Endothelial cell of umbilical vein (primary cell): ENCODE data around the gene NPDC1. TPM values are rescaled to one million over a fixed set of nuclear protein-coding genes. Genes with fewer than 3 reads are reported as not detected.

Experiments
- BruUV-seq: library from RNA; stranded (reverse); fragments of 400-500 nt; replicated peaks from 2 replicates; lab custom pipeline; 2021; lab: Mats Ljungman, UMichigan
- CTCF ChIA-PET: fragments of 300-600, 350-600 bp; sonication (Branson Sonifier 250); formaldehyde crosslinking; loops from one replicate; lab custom pipeline; 2021; ENCODE audit warnings: antibody characterized with exemption, inconsistent platforms; lab: Charles Lee
- POLR2A ChIA-PET: fragments of 300-600, 350-600 bp; sonication (Branson Sonifier 250); formaldehyde crosslinking; loops from one replicate; lab custom pipeline; 2021; ENCODE audit warnings: antibody characterized with exemption, inconsistent platforms; lab: Charles Lee
- DNase-seq: peaks from one replicate; pipeline ENCODE4 v3.0.0-alpha.2; 2011; ENCODE audit warnings: low read depth, low spot score
- FAIRE-seq: peaks from 2 replicates; lab custom pipeline; 2011; peaks lifted over from hg19 to GRCh38; lab: Jason Lieb, UNC
- H2AFZ ChIP-seq: 2 replicates; pipeline ENCODE4 v1.6.0; 2012; ENCODE audit warnings: low read depth, low read length, control low read depth, inconsistent platforms
- H3K27ac ChIP-seq: 2 replicates; pipeline ENCODE4 v1.5.1; 2011; ENCODE audit warnings: low read depth, mild to moderate bottlenecking, control low read depth, low read length, moderate library complexity; ENCODE audit not compliant: insufficient read depth
- H3K27me3 ChIP-seq, 2 experiments: 2 replicates each; pipeline versions ENCODE4 v1.6.0 to v1.6.1; 2011; ENCODE audit warnings: low read length in 2 of 2, mixed read lengths in 1 of 2; ENCODE audit not compliant: control insufficient read depth in 2 of 2, insufficient read depth in 2 of 2
- H3K36me3 ChIP-seq, 2 experiments: 2 replicates in 1 of 2; 3 replicates in 1 of 2; pipeline ENCODE4 v1.5.1; 2011; ENCODE audit warnings: low read length in 2 of 2, mild to moderate bottlenecking in 1 of 2, moderate library complexity in 1 of 2; ENCODE audit not compliant: control insufficient read depth in 2 of 2, insufficient read depth in 2 of 2; ENCODE audit errors: extremely low read depth in 1 of 2
- H3K4me1 ChIP-seq: 3 replicates; pipeline ENCODE4 v1.5.1; 2011; ENCODE audit warnings: mild to moderate bottlenecking, low read length; ENCODE audit not compliant: control insufficient read depth, insufficient read depth; ENCODE audit errors: extremely low read depth
- H3K4me2 ChIP-seq: 2 replicates; pipeline ENCODE4 v1.6.1; 2011; ENCODE audit warnings: low read length, control low read depth, mixed read lengths; ENCODE audit not compliant: insufficient read depth
- H3K4me3 ChIP-seq, 3 experiments: fragments of 200-600 bp in 1 of 3; sonication (generic), shearing (Covaris generic) in 1 of 3; replicated peaks in 1 of 3; 2 replicates each; pipeline ENCODE4 v1.5.1; 2011 to 2016; ENCODE audit warnings: control low read depth in 3 of 3, low read length in 3 of 3, mild to moderate bottlenecking in 2 of 3, inconsistent platforms in 1 of 3, low read depth in 1 of 3, moderate library complexity in 1 of 3; ENCODE audit not compliant: insufficient read depth in 1 of 3
- H3K79me2 ChIP-seq: 2 replicates; pipeline ENCODE4 v1.6.0; 2012; ENCODE audit warnings: low read length, inconsistent platforms; ENCODE audit not compliant: control insufficient read depth, insufficient read depth
- H3K9ac ChIP-seq: replicated peaks from 2 replicates; pipeline ENCODE3; 2011; ENCODE audit warnings: low read length, control low read depth; ENCODE audit not compliant: insufficient read depth; ENCODE audit errors: extremely low read depth
- H3K9me1 ChIP-seq: replicated peaks from 3 replicates; pipeline ENCODE4 v1.6.0; 2011; ENCODE audit warnings: mild to moderate bottlenecking, low read length; ENCODE audit not compliant: control insufficient read depth, insufficient read depth; ENCODE audit errors: extremely low read depth
- H3K9me3 ChIP-seq: replicated peaks from 2 replicates; pipeline ENCODE4 v1.5.1; 2012; ENCODE audit warnings: low read length, inconsistent platforms; ENCODE audit not compliant: control insufficient read depth, insufficient read depth
- H4K20me1 ChIP-seq: replicated peaks from 2 replicates; pipeline ENCODE3; 2011; ENCODE audit warnings: mild to moderate bottlenecking, low read length; ENCODE audit not compliant: control insufficient read depth, insufficient read depth; ENCODE audit errors: extremely low read depth
- MAX ChIP-seq: IDR thresholded peaks from 2 replicates; pipeline ENCODE4 v1.6.1; 2011; ENCODE audit not compliant: insufficient read depth, insufficient read length
- dilution Hi-C: fragments of 300-500 bp; cut with MboI; formaldehyde crosslinking; loops from one replicate; pipeline ENCODE4 v1.15.0; 2019; ENCODE audit warnings: low sequenced_read_pairs; ENCODE audit not compliant: extremely low pct_ligation_motif_present
- intact Hi-C: fragments of 100-400 bp; cut with micrococcal nuclease; formaldehyde crosslinking; loops from one replicate; pipeline ENCODE4 v1.10.0; 2022
- polyA plus RNA-seq, 4 experiments: library from polyadenylated mRNA; depleted of rRNA in 3 of 4; stranded (reverse) in 3 of 4; unstranded in 1 of 4; fragments of >200 nt; gene quantifications; 2 replicates each; pipeline versions ENCODE4 v1.2.1 to v1.2.3, GENCODE V29; 2011 to 2012; ENCODE audit warnings: missing spikeins in 1 of 4
- total RNA-seq: library from RNA; stranded (reverse); gene quantifications from 2 replicates; pipeline ENCODE4 v1.2.3, GENCODE V29; 2021
- TF ChIP-seq, protein P1 (sequence below), 2 donors: IDR thresholded peaks; 1 replicate in 1 of 2; 2 replicates in 1 of 2; pipeline ENCODE4 v1.5.1; 2011; ENCODE audit warnings: low read length in 2 of 2, mild to moderate bottlenecking in 2 of 2, moderate library complexity in 2 of 2, control low read depth in 1 of 2, inconsistent platforms in 1 of 2, low read depth in 1 of 2; ENCODE audit not compliant: insufficient read depth in 1 of 2; ENCODE audit errors: extremely low read depth in 1 of 2

The NPDC1 gene
- total and polyA plus RNA-seq, 2 donors (not counting 3 experiments of a cell fraction or from before 2014, with no cell fraction given) = 115 to 181 TPM

DNA sequence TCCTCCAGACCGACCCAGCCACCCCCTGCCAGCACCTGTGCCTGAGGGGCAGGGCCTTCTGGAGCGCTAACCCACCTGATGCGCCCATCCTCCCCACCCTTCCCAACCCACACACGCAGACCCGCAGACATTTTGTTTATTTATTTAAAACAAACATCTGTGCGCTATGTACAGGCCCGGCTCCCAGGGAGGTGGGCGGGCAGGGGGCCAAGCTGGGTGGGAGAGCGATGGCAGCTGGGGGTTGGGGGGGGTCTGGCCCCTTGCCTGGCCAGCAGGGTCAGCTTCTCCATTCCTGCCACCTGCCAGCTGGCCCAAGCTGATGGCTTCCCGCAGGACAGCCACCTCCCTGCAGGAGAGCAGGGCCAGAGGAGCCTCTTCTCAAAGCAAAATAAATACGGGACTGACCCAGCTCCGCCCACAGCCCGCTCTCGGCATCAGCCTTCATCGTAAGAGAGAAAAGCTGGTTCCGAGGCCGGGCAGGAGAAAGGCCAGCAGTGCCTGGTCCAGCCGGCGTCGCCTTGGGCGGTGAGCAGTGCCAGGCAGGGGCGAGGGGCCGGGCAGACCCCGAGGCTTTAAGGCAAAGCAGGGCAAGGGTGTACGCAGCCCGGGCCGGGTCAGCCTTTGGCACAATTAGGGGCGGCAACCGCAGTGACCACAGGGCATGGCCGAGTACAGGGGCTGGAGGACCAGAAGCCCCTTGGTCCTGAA is 38.7 kb downstream of the NPDC1 start:
- H3K36me3 ChIP-seq = no peaks in the 10 kb centered on the region
- H3K4me2 ChIP-seq = no peak overlapping the region
- no peak overlapping the region for H3K27ac ChIP-seq
- intact Hi-C loops (no loop called here), dilution Hi-C loops (no loop called here)
- TF ChIP-seq, protein P1, sequence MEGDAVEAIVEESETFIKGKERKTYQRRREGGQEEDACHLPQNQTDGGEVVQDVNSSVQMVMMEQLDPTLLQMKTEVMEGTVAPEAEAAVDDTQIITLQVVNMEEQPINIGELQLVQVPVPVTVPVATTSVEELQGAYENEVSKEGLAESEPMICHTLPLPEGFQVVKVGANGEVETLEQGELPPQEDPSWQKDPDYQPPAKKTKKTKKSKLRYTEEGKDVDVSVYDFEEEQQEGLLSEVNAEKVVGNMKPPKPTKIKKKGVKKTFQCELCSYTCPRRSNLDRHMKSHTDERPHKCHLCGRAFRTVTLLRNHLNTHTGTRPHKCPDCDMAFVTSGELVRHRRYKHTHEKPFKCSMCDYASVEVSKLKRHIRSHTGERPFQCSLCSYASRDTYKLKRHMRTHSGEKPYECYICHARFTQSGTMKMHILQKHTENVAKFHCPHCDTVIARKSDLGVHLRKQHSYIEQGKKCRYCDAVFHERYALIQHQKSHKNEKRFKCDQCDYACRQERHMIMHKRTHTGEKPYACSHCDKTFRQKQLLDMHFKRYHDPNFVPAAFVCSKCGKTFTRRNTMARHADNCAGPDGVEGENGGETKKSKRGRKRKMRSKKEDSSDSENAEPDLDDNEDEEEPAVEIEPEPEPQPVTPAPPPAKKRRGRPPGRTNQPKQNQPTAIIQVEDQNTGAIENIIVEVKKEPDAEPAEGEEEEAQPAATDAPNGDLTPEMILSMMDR (IDR thresholded peaks at IDR 0.05; ENCODE audit: extremely low read depth in 1 of 2, insufficient read depth in 1 of 2, low read depth in 1 of 2, low read length in 2 of 2) = no peak
- no peak for TF ChIP-seq MAX
- H2AFZ ChIP-seq = no peak overlapping the region
- no peaks in the 10 kb centered on the region for H3K4me1 ChIP-seq
- no peaks in the 10 kb centered on the region for H3K9me1 ChIP-seq
- H3K4me3 ChIP-seq = no peak overlapping the region
- no peaks in the 10 kb centered on the region for H3K27me3 ChIP-seq
- H3K9ac ChIP-seq = no peak overlapping the region
- CTCF ChIA-PET = interaction anchor here (2.0 kb wide), 1 partner anchor 22 kb away, joined by 5 read pairs; no protein-coding TSS in a partner anchor
- no peaks in the 10 kb centered on the region for H3K79me2 ChIP-seq
- BruUV-seq = no TSS peak
- POLR2A ChIA-PET = no interaction called here
- H3K9me3 ChIP-seq = no peaks in the 10 kb centered on the region
- DNase-seq = no peak
- H4K20me1 ChIP-seq = no peaks in the 10 kb centered on the region
- no peak for FAIRE-seq
